Jurkat, Clone E6-1 (cell line): ENCODE measurements around the gene RABGAP1L.
"Not testable (repeated sequence)": the region's sequence is repeated elsewhere in the genome, so short reads cannot be mapped to it uniquely, and the experiment has no call there.

Experiments
- DNase-seq: peaks from one replicate; pipeline ENCODE4 v3.0.0-alpha.2; 2011; ENCODE audit warnings: low read depth, low spot score
- H3K4me3 ChIP-seq: 2 replicates; pipeline ENCODE4 v1.5.1; 2011; ENCODE audit warnings: mild to moderate bottlenecking, low read length, control low read depth, moderate library complexity

RABGAP1L gene

DNA sequence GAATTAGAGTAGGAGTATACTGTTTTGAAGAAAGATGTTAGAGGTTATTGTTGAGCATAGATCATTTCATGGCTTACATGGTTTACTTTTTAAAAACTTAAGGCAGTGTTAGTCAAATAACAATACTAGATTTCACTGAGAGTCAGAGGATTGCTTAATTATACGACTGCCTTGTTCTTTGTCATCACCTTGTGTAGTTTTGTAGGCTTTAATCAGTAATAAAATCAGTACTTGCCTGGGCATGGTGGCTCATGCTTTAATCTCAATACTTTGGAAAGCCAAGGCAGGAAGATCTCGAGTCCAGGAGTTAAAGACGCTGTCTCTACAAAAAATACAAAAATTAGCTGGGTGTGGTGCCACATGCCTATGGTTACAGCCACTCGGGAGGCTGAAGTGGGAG lies 247.1 kb downstream of the RABGAP1L start:
- DNase-seq = no peak

DNA sequence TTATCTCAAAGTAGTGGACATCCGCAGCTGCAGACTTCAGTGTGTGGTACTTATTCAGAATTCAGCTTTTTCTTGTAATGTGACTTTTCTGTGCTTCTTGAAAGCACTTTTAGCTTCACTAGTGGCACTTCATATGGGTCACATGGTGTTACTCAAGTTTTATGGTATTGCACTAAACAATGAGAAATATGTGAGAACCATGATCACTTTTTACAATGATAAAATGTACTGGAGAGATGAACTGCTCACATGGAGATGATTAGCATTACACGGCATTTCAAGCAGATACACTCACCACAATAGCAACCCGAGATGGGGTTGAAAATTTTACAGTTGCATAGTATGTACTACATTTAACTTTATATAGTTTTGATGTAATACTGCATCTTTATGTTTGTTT lies 248.3 kb downstream of the RABGAP1L start:
- DNase-seq = no peak
- no peak overlapping the region for H3K4me3 ChIP-seq

More for the DNA sequence above, 247.1 kb downstream of the RABGAP1L start:
- H3K4me3 ChIP-seq = no peak overlapping the region

DNA sequence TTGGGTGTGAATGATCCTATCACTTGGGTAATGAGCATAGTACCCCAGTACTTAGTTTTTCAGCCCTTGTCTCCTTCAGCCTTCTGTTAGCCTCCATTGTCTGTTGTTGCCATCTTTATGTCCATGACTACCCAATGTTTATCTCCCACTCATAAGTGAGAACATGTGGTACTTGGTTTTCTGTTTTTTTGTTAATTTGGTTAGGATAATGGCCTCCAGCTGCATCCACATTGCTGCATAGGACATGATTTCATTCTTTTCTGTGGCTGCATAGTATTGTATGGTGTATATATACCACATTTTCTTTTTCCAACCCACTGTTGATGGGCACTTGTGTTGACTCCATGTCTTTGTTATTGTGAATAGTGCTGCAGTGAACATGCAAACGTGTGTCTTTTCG lies 248.8 kb downstream of the RABGAP1L start:
- DNase-seq = no peak
- H3K4me3 ChIP-seq = no peak overlapping the region

DNA sequence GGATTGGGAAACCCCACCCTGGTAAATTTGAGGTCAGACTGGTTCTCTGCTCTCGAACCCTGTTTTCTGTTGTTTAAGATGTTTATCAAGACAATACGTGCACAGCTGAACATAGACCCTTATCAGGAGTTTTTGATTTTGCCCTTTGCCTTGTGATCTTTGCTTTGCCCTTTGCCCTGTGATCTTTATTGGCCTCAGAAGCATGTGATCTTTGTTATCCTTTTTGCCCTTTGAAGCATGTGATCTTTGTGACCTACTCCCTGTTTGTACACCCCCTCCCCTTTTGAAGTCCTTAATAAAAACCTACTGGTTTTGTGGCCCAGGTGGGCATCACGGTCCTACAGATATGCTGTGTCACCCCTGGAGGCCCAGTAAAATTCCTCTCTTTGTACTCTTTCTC lies 250.5 kb downstream of the RABGAP1L start:
- H3K4me3 ChIP-seq, DNase-seq: not testable (repeated sequence)

DNA sequence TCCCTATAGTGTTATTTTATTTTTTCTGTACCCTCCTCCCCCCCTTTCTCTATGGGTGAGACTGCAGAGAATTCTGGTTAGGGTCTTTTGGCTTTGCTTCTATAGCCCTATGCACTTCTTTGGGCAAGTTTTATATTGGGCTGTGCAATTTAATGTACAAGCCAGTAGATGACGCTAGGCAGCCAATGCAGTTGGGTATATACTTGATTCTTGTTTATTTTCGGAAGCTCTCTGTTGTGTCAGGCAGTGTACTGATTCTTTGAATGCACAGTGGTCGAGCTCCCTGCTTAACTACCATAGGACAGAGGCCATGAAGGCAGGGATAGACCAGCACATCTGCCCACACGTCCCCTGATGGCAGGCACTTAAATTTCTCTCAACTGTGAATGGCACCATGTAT lies 254.3 kb downstream of the RABGAP1L start:
- H3K4me3 ChIP-seq = no peak overlapping the region
- DNase-seq = no peak

DNA sequence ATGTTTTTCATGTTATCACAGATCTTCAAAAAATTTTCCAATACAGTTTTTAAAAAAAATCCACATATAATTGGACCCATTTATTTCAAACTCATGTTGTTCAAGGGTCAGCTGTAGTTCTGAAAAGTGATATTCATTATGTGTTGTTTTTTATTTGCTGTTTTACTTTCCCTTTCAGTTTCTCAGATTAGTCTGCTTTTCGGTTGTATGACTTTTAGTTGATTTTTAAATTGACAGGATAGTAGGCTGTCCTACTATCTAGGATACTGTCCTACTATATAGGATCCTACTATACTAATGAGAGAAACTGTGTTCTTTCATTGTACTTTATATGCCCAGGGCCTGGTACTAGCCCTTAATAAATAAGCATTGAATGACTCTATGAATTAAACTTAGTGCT lies 254.9 kb downstream of the RABGAP1L start:
- H3K4me3 ChIP-seq = no peak overlapping the region
- no peak for DNase-seq

DNA sequence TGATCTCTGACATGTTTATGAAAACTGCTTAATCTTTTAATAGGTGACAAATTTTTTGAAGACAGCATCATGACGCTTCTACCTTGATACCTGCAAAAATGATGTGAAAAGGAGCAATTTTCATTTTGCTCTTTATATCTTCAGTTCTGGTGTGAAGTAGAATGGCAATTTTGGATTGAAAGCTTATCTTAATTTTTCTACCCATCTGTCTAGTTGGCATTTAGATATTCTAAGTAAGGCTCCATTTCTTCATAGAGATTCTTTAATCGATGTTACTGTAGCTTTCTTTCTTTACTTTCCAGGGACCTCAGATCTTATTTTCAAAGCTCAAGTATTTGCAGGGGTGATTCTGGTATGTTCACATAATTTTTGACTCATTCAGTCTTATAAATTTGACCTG lies 256.2 kb downstream of the RABGAP1L start:
- DNase-seq = no peak
- no peak overlapping the region for H3K4me3 ChIP-seq

DNA sequence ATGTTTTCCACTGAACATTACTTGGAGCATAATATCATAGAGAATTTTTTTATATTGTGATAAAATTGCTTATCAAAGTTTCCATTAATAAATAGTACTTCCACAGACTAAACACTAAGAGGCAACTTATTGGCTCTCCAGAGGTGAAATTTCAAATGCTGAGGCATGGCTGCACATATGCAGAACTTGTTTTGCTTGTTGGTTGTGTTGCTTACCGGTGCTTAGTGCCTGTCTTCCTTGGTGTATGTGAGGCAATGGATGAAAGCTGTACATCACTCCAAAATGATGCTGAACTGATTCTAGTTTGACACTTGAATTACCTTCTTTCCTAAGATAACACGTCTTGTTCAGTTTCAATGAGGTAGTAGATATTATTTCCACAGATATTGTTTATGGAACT lies 258.6 kb downstream of the RABGAP1L start:
- no peak for DNase-seq
- no peak overlapping the region for H3K4me3 ChIP-seq

DNA sequence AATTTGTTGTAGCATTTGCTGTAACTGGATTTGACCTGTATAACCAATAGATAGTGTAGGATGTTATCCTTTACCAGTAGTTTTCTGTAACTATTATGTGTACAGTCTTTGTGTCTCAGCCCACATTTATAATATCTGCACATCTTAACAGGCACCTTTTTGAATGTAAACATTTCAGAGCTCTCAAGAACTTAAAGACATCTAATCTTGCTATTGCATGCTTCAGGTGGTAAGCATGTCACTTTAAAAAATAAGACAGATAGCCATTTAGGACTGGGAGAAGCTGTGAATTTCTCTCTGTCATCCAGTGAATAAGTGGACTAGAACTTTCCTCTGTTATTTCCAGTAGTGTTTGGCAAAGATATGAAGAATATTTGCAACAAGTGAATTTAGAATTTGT lies 265.8 kb downstream of the RABGAP1L start:
- DNase-seq = no peak

DNA sequence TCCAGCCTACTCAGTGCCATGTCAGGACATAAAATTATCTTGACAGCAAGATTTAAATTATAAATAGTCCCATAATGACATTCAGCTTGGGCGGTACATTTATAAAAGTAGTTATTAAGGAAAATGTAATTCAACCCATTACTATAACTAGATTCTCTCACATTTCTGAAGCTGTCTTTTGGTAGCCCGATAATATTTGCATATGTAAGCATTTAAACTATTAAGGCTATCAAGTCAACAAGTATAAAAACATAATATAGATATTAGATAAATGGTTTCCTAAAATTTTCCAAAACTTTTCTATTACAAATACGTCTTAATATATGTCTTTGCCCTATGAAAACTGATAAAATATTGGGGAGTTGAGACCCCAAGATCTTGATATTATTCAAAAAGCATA lies 266.8 kb downstream of the RABGAP1L start:
- DNase-seq = no peak
- no peak overlapping the region for H3K4me3 ChIP-seq

More for the DNA sequence above, 265.8 kb downstream of the RABGAP1L start:
- no peak overlapping the region for H3K4me3 ChIP-seq

DNA sequence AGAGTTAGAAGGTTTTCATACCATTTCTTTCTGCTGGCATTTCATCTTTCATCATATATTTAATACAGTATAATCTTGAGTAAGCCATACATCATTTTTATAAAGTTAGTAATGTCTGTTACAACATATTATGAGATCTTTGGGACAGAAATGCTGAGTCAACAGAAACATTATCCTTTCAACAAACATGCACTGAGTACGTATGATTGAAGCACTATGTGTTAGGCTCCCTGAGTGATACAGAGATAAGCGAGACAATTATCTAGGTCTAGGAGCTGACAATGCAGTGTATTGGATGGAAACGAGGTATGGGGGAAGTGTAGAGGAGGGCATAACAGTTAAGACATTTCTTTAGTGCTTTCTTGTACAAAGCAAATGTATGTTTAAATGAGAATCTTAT lies 268.7 kb downstream of the RABGAP1L start:
- DNase-seq = no peak

DNA sequence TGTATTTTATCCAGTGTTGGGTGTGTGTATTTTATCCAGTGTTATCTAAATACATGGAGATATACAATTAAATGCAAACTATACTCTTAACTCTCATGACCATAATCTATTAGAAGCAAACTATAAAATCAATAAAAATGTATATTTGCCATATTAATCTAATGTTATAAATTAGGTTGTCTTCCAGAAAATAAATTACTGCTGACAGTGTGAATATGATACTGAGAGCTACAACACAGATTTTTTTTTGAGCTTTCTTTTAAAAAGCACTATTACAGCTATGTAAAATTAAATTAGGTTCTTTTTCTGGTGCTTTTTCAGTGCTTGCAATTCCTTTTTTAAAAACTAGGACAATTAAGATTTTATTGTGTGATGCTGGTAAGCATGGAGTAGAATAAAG lies 269.4 kb downstream of the RABGAP1L start:
- DNase-seq = no peak
- no peak overlapping the region for H3K4me3 ChIP-seq

More for the DNA sequence above, 268.7 kb downstream of the RABGAP1L start:
- no peak overlapping the region for H3K4me3 ChIP-seq

DNA sequence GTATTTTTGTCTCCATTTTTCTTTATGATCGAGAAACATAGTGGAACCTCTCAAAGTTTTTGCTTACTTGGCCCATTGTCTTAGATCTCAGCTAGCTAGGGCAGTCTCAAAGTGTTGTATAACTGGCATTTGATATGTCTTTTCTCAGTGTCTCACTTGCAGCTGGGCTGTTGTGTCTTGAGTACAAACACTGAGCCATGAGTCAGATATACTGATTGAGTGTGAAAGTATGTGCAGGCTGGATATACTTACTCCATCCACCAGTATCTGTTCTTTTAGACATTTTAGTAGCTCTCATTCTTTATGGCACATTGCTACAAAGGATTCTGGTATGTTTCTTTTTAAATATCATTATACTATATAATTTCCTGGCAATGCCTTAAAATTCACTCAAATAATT lies 274.1 kb downstream of the RABGAP1L start:
- no peak for DNase-seq
- H3K4me3 ChIP-seq = no peak overlapping the region

DNA sequence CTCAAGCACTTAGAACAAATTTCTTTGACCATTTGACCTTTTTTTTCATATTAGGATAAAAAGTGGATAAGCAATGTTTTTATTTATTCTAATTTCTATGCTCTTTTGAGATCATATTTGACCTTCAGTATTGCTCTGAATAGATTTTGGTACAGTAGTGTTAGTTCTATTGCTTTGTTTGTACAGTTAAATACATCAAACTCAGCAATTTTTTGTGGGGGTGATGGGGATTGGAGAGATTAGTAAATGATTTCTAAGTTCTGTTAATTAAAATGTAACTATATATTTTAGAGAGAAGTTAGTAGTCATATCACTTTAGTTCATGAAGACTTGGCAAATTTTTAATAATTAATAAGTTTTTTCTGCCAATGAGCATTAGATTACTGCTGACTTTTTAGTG lies 286.0 kb downstream of the RABGAP1L start:
- no peak for DNase-seq
- no peak overlapping the region for H3K4me3 ChIP-seq

DNA sequence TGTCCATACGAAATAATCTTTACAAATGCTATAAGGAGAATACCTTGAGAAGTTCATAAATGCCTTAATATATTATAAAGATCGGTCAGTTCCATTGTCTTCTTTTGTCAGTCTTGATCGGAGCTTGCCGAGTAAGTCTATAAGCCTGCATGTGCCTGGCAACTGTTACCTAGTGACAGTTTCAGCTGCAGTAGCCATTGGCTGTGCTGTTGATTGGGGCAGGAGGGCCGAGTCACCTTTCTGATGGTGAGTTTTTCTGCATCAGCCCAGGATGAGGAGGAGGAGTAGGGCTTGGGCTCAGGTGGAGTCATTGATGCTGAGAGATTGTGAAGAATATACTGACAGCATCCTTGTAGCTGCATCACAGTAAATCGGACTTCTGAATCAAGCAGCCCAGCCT lies 286.5 kb downstream of the RABGAP1L start:
- DNase-seq = no peak
- H3K4me3 ChIP-seq = no peak overlapping the region

DNA sequence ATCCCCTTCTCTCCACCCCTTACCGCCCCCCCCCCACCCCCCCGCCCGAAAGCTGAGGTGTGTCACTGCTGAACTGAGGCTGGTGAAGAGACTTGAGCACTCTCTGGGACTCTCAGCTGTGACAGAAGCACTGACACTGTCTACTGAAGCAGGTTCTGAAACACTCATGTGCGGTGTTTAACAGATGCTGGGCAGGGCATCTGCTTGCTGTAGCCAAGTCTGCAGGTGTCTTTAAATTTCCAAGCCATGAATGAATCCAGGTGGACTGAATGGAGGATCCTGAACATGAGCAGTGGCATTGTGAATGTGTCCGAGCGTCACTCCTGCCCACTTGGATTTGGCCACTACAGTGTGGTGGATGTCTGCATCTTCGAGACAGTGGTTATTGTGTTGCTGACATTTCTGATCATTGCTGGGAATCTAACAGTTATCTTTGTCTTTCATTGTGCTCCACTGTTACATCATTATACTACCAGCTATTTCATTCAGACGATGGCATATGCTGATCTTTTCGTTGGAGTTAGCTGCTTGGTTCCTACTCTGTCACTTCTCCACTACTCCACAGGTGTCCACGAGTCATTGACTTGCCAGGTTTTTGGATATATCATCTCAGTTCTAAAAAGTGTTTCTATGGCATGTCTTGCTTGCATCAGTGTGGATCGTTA lies 288.7 kb downstream of the RABGAP1L start, which contains the start of gene GPR52:
TSS of gene GPR52 (plus strand) at position 99 of the 665 bp plus-strand sequence. CDS start at position 247, 148 bp downstream.
- H3K4me3 ChIP-seq = no peak within 1 kb of the TSS
- no peak for DNase-seq

DNA sequence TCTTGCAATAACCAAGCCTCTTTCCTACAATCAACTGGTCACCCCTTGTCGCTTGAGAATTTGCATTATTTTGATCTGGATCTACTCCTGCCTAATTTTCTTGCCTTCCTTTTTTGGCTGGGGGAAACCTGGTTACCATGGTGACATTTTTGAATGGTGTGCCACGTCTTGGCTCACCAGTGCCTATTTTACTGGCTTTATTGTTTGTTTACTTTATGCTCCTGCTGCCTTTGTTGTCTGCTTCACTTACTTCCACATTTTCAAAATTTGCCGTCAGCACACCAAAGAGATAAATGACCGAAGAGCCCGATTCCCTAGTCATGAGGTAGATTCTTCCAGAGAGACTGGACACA lies 289.2 kb downstream of the RABGAP1L start:
- no peak overlapping the region for H3K4me3 ChIP-seq
- no peak for DNase-seq

DNA sequence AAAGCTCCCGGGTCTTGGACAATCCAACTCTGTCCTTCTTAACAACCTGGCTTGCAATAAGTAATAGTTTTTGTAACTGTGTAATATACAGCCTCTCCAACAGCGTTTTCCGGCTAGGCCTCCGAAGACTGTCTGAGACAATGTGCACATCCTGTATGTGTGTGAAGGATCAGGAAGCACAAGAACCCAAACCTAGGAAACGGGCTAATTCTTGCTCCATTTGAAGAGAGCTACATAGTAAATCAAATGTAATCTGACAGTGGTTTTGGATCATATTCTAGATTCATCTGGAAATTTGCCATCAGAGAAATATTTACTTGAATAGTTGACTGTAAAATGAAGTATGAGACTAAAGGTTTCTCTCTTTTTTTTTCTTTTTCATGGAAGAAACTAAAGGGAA lies 289.7 kb downstream of the RABGAP1L start:
- DNase-seq = no peak

DNA sequence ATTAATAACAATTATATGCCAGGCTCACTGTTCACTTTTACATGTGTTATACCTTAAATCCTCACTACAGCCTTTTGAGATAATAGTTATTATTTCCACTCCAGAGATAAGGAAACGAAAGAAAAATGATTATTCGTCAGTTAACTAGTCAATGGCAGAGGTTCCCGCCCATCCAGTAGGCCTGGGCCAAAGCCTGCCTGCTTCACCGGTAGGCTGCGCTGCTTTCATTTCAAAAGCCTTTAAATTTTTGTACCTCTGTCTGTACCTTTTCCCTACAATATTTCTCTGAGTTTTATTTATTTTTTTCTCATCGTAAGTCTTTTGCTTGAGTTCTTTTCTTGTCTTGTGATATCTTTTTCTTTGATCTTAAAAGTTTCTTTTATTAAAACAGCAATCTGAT lies 292.1 kb downstream of the RABGAP1L start:
- H3K4me3 ChIP-seq = no peak overlapping the region
- no peak for DNase-seq

More for the DNA sequence above, 289.7 kb downstream of the RABGAP1L start:
- no peak overlapping the region for H3K4me3 ChIP-seq

DNA sequence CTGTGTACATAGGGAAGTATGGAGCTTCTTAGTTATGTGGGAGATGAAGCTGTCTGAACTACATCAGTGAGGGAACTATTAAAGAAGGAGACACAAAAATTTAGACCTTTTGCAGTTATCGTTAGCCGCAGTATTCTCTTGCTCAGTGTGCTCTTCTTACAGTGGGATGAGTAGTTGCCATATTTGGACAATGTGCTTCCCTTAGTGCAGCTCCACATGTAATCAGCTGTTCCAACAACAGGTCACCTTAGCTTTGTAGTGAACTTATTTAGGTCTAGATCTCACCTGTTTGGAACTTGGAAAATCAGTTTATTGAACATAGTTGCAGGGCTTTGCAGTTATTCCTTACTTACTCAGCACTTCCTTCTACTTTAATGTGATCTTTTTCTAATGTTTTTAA lies 306.5 kb downstream of the RABGAP1L start:
- no peak overlapping the region for H3K4me3 ChIP-seq
- DNase-seq = no peak

DNA sequence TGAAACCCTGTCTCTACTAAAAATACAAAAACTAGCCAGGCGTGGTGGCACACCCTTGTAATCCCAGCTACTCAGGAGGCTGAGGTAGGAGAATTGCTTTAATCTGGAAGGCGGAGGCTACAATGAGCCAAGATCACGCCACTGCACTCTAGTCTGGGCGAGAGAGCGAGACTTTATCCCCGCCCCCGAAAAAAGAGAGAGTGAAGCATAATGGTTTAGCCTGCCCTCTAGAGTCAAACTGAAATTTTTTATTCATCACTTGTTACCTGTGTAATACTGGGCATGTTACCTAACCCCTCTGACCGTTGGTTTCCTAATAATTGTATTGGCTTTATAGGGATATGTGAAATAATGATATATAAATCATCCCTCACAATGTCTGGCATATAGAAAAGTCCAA lies 307.3 kb downstream of the RABGAP1L start:
- H3K4me3 ChIP-seq = no peak overlapping the region
- no peak for DNase-seq
